ENCODE measurements around the gene ZNF546.

DNA sequence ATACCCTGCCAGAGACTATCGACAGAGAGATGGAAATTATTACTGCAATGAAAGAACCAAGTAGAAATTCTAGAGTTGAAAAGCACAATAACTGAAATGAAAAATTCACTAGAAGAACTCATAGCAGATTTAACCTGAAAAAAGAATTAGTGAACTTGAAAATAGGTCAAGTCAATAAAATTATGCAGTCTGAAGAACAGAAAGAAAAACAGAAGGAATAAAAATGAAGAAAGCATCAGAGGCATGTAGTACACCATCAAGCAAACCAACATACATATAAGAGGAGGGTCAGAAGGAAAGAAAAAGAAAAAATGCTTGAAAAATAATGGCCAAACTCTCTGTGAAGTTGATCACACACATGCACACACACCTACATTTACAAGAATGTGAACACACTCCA lies 62.8 kb downstream of the ZNF546 start:
- TF ChIP-seq, protein P1, sequence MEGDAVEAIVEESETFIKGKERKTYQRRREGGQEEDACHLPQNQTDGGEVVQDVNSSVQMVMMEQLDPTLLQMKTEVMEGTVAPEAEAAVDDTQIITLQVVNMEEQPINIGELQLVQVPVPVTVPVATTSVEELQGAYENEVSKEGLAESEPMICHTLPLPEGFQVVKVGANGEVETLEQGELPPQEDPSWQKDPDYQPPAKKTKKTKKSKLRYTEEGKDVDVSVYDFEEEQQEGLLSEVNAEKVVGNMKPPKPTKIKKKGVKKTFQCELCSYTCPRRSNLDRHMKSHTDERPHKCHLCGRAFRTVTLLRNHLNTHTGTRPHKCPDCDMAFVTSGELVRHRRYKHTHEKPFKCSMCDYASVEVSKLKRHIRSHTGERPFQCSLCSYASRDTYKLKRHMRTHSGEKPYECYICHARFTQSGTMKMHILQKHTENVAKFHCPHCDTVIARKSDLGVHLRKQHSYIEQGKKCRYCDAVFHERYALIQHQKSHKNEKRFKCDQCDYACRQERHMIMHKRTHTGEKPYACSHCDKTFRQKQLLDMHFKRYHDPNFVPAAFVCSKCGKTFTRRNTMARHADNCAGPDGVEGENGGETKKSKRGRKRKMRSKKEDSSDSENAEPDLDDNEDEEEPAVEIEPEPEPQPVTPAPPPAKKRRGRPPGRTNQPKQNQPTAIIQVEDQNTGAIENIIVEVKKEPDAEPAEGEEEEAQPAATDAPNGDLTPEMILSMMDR (IDR thresholded peaks at IDR 0.05) = no peak
- no peak for TF ChIP-seq POLR2A (IDR thresholded peaks at IDR 0.05)

All from stomach (tissue), 4 donors.